Mesothelial cell of epicardium (in vitro differentiated cells): Measurements from ENCODE around the gene UBE2Z. TPM values are rescaled to one million over a fixed set of nuclear protein-coding genes. Genes with fewer than 3 reads are reported as not detected.

Source experiments
- DNase-seq, 2 experiments: peaks; one replicate each; pipeline ENCODE4 v3.0.0; 2021; ENCODE audit warnings: low spot score in 2 of 2; ENCODE audit not compliant: unreplicated experiment in 2 of 2
- H3K27ac Mint-ChIP-seq: 2 replicates; pipeline ENCODE4 v1.8.0; 2021; ENCODE audit warnings: mixed read lengths
- H3K27me3 Mint-ChIP-seq: 2 replicates; pipeline ENCODE4 v1.8.0; 2021; ENCODE audit warnings: low read depth, mixed read lengths
- H3K36me3 Mint-ChIP-seq: 2 replicates; pipeline ENCODE4 v1.8.0; 2021; ENCODE audit warnings: mixed read lengths
- H3K4me1 Mint-ChIP-seq: 2 replicates; pipeline ENCODE4 v1.8.0; 2021; ENCODE audit warnings: mixed read lengths
- H3K4me3 Mint-ChIP-seq: 2 replicates; pipeline ENCODE4 v1.8.0; 2021; ENCODE audit warnings: mild to moderate bottlenecking, moderate library complexity, mixed read lengths
- H3K9me3 Mint-ChIP-seq: 2 replicates; pipeline ENCODE4 v1.8.0; 2021; ENCODE audit warnings: mixed read lengths
- total RNA-seq: library from RNA; stranded (reverse); gene quantifications from 3 replicates; pipeline ENCODE4 v1.2.1, GENCODE V29; 2021
- TF ChIP-seq, protein P1 (sequence below): fragments of 200-600 bp; sonication (generic); IDR thresholded peaks from one replicate; pipeline ENCODE4 v1.5.0; 2021; ENCODE audit warnings: antibody characterized with exemption; ENCODE audit not compliant: unreplicated experiment

The UBE2Z gene
- total RNA-seq, 1 donor from 2014 or later = 89.8 TPM

DNA sequence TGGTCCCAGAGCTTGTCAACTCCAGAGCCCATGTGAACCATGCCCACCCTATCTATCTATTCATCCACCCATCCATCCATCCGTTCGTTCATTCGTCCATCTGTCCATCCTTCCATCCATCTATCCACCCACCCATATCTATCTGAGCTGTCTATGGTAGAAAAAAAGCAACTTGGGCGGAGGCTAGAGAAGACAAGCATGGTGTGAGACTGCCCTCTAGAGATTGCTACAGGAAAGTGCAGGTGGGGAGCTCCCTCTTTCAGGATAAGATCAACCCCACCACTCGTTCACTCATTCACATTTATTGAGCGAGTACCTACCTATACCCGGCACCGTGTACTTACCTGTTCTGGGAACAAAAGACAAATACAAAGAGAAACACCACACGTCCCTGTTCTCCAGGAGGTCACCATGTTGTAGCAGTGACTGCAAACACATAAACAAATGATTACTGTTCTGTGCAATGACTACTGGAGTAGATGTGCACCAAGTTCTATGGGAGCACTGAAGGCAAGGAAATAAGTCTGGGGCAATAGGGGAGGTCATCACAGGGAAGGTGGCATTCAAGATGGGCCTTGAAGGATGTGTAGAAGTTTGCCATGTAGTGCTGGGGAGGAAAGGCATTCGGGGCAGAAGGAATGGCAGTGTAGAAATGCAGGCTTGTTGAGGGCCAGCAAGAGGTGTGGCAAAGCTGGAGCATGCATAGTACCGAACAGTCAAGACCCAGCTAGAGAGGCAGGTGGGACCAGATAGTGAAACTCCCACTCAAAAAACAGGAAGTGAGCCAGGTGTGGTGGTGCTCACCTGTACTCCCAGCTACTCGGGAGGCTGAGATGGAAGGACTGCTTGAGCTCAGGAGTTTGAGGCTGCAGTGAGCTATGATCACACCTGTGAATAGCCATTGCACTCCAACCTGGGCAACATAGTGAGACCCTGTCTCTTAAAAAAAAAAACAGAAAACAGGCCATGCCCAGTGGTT, 29.0 kb upstream of the UBE2Z start:
- H3K4me1 Mint-ChIP-seq = no peaks in the 10 kb centered on the region
- no peak overlapping the region for H3K27ac Mint-ChIP-seq
- peak in 1 of 2 experiments; percentile 58 for DNase-seq
- no peaks in the 10 kb centered on the region for H3K36me3 Mint-ChIP-seq
- peaks cover 8% of the 10 kb centered on the region for H3K27me3 Mint-ChIP-seq
- no peaks in the 10 kb centered on the region for H3K9me3 Mint-ChIP-seq
- TF ChIP-seq, protein P1, sequence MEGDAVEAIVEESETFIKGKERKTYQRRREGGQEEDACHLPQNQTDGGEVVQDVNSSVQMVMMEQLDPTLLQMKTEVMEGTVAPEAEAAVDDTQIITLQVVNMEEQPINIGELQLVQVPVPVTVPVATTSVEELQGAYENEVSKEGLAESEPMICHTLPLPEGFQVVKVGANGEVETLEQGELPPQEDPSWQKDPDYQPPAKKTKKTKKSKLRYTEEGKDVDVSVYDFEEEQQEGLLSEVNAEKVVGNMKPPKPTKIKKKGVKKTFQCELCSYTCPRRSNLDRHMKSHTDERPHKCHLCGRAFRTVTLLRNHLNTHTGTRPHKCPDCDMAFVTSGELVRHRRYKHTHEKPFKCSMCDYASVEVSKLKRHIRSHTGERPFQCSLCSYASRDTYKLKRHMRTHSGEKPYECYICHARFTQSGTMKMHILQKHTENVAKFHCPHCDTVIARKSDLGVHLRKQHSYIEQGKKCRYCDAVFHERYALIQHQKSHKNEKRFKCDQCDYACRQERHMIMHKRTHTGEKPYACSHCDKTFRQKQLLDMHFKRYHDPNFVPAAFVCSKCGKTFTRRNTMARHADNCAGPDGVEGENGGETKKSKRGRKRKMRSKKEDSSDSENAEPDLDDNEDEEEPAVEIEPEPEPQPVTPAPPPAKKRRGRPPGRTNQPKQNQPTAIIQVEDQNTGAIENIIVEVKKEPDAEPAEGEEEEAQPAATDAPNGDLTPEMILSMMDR = peak; percentile 69
- no peak overlapping the region for H3K4me3 Mint-ChIP-seq

DNA sequence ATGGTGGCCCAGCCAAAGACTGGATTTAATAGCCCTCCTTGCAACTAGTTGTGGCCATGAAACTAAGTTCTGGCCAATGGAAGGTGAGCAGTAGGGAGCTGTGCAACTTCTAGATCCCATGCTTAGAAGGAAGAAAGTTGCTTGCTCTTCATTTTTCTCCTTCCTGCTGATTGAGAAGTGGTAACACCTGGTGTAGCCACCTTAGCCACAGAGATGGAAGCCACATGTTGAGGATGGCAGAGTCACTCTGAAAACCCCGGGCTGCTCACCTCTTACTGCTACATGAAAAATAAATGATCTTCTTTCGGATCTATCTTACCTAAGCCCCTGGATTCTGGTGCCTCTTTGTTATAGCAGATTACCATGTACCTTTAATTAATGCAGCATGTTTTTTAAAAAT, 25.9 kb upstream of the UBE2Z start:
- H3K27ac Mint-ChIP-seq = no peak overlapping the region
- H3K9me3 Mint-ChIP-seq = no peaks in the 10 kb centered on the region
- no peak overlapping the region for H3K4me3 Mint-ChIP-seq
- DNase-seq = no peak
- peaks cover 3% of the 10 kb centered on the region for H3K4me1 Mint-ChIP-seq
- TF ChIP-seq, protein P1 = no peak
- H3K36me3 Mint-ChIP-seq = no peaks in the 10 kb centered on the region
- no peaks in the 10 kb centered on the region for H3K27me3 Mint-ChIP-seq

DNA sequence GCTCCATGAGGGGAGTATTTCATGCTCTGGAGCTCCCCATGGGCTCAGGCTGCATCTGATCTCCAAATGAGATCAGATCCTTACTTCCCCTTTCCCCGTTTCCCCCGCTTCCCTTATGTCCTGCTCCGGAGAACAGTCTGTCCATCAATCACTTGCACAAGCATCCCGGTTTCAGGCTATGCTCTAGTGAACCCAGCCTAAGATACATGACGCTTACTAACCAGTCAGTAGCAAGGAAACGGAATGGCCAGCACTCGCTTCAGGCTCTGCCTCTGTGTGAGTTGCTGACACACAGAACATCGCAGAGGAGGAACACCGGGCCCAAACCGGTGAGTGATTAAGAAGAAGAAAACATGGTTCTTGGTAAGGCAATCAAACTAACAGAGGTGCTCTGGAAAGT, 25.0 kb upstream of the UBE2Z start:
- Mint-ChIP-seq H3K4me1 (peaks cover 3% of the 10 kb centered on the region), H3K27me3 (no peaks in the 10 kb centered on the region), H3K4me3 (no peak overlapping the region), H3K9me3 (no peaks in the 10 kb centered on the region), H3K36me3 (no peaks in the 10 kb centered on the region), H3K27ac (no peak overlapping the region)
- no peak for DNase-seq
- TF ChIP-seq, protein P1 = no peak

DNA sequence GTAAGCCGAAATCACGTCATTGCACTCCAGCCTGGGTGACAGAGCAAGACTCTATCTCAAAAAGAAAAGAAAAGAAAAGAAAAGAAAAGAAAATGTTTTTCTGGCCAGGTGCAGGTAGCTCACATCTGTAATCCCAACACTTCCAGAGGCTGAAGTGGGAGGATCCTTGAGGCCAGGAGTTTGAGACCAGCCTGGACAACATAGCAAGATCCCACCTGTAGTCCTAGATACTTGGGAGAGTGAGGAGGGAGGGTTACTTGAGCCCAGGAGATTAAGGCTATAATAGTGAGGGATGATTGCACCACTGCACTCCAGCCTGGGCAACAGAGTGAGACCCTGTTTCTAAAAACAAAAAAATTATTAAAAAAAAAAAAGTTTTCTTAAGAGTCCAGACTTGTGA, 18.1 kb upstream of the UBE2Z start:
- no peak overlapping the region for H3K27ac Mint-ChIP-seq
- TF ChIP-seq, protein P1 = no peak
- peaks cover 16% of the 10 kb centered on the region for H3K4me1 Mint-ChIP-seq
- H3K4me3 Mint-ChIP-seq = no peak overlapping the region
- no peaks in the 10 kb centered on the region for H3K9me3 Mint-ChIP-seq
- no peaks in the 10 kb centered on the region for H3K36me3 Mint-ChIP-seq
- H3K27me3 Mint-ChIP-seq = no peaks in the 10 kb centered on the region
- no peak for DNase-seq

DNA sequence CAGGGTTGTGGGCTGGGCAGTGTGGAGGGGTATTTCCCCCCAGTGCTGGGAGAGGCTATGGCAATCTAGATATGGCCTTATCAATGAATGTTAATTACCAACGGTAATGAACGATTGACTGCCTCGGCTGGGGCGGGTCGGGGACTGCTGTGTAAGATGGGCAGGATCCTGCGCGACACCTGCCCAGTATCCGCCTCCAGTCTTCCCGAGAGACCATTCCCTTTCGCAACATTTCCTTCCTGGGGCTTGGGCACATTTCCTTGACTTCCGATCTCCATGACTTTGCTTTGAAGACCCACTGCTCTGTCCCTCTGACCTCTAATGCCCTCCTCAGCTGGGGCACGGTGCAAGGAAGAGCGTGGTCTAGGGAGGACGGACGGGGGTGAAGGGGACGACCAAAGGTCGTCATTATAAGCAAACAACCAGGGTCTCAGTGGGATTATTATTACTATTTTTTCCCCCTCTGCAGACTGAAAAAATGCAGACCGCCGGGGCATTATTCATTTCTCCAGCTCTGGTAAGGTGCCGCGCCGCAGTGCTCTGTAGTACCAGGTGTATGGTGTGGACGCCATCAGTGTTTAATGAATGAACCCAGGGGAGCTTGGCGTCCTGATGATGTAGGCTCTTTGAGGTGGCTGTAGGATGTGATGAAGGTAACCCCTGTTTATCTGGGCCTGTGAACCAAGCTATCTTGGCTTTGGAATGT, 15.1 kb upstream of the UBE2Z start:
- peak overlapping the region; percentile 93 for H3K27ac Mint-ChIP-seq
- H3K4me3 Mint-ChIP-seq = peak overlapping the region; percentile 92
- no peaks in the 10 kb centered on the region for H3K9me3 Mint-ChIP-seq
- H3K27me3 Mint-ChIP-seq = no peaks in the 10 kb centered on the region
- DNase-seq = no peak
- H3K36me3 Mint-ChIP-seq = peaks cover 12% of the 10 kb centered on the region
- TF ChIP-seq, protein P1 = no peak
- H3K4me1 Mint-ChIP-seq = peaks cover 16% of the 10 kb centered on the region
